Measurements from ENCODE around the gene MARCHF10. TPM values are rescaled to one million over a fixed set of nuclear protein-coding genes. Genes with fewer than 3 reads are reported as not detected.

MARCHF10 gene
- total RNA-seq, 1 experiment from 2014 or later: not detected

GRCh38 chr17:62794666-62794971 is 13.5 kb downstream of the MARCHF10 start:
- Histone ChIP-seq H3K79me2 (ENCODE audit: insufficient read depth, low read length) (no peaks in the 10 kb centered on the region), H3K9me2 (ENCODE audit: insufficient read depth) (no peaks in the 10 kb centered on the region), H2AFZ (ENCODE audit: low read depth, low read length, poor library complexity, severe bottlenecking) (no peak overlapping the region), H4K20me1 (ENCODE audit: insufficient read depth) (no peaks in the 10 kb centered on the region), H3K36me3 (ENCODE audit: control insufficient read depth in 1 of 2, insufficient read depth in 2 of 2, low read length in 2 of 2) (no peaks in the 10 kb centered on the region), H3K4me1 (ENCODE audit: control insufficient read depth in 1 of 2, insufficient read depth in 2 of 2, low read length in 2 of 2) (peaks cover 6 to 24% of the 10 kb centered on the region in 2 experiments), H3K4me3 (replicated peaks in 1 of 2; ENCODE audit: low read depth in 1 of 2, low read length in 2 of 2) (no peak overlapping the region), H3K4me2 (ENCODE audit: low read length) (no peak overlapping the region), H3K9me3 (ENCODE audit: control insufficient read depth in 1 of 2, insufficient read depth in 1 of 2, low read depth in 1 of 2, low read length in 2 of 2) (no peaks in the 10 kb centered on the region), H3K27ac (ENCODE audit: low read depth, low read length) (no peak overlapping the region), H3K9ac (ENCODE audit: low read length) (no peak overlapping the region), H3K27me3 (ENCODE audit: insufficient read depth, low read length) (no peaks in the 10 kb centered on the region)
- TF ChIP-seq EZH2phosphoT487 (IDR thresholded peaks at IDR 0.05; ENCODE audit: borderline replicate concordance): no peak
- no peak for TF ChIP-seq MAX (IDR thresholded peaks at IDR 0.05)
- no peak for TF ChIP-seq CTCF (IDR thresholded peaks at IDR 0.05 in 2 of 3, conservative IDR thresholded peaks at IDR 0.05 in 1 of 3; ENCODE audit: borderline replicate concordance in 1 of 3, insufficient read depth in 1 of 3, low read depth in 2 of 3, low read length in 2 of 3)
- TF ChIP-seq EZH2 (IDR thresholded peaks at IDR 0.05): no peak
- no peak for TF ChIP-seq RAD21 (IDR thresholded peaks at IDR 0.05; ENCODE audit: low read depth)
- TF ChIP-seq ELF1 (IDR thresholded peaks at IDR 0.05; ENCODE audit: borderline replicate concordance, low read depth): no peak
- POLR2A ChIA-PET: no interaction called here
- no TSS peak for BruUV-seq (replicated peaks)
- CTCF ChIA-PET: no interaction called here
- no peak for DNase-seq (ENCODE audit: low read depth, low spot score)
- RAD21 ChIA-PET (ENCODE audit: low non-redundant PET in 1 of 2, low total read pairs in 2 of 2, uncharacterized antibody in 2 of 2, unreplicated experiment in 2 of 2): no interaction called here
- no peak for ATAC-seq
- intact Hi-C loops (cut with micrococcal nuclease): no loop called here

GRCh38 chr17:62793919-62794665 is 14.0 kb downstream of the MARCHF10 start:
- DNase-seq (ENCODE audit: low read depth, low spot score) (no peak), ATAC-seq (no peak)
- CTCF ChIA-PET: no interaction called here
- no peak overlapping the region for H2AFZ ChIP-seq (ENCODE audit: low read depth, low read length, poor library complexity, severe bottlenecking)
- no peak overlapping the region for H3K27ac ChIP-seq (ENCODE audit: low read depth, low read length)
- no peak overlapping the region for H3K4me2 ChIP-seq (ENCODE audit: low read length)
- BruUV-seq (replicated peaks): no TSS peak
- POLR2A ChIA-PET: no interaction called here
- no peaks in the 10 kb centered on the region for H3K27me3 ChIP-seq (ENCODE audit: insufficient read depth, low read length)
- H3K9me2 ChIP-seq (ENCODE audit: insufficient read depth): no peaks in the 10 kb centered on the region
- intact Hi-C loops (cut with micrococcal nuclease): no loop called here
- H3K79me2 ChIP-seq (ENCODE audit: insufficient read depth, low read length): no peaks in the 10 kb centered on the region
- H3K36me3 ChIP-seq (ENCODE audit: control insufficient read depth in 1 of 2, insufficient read depth in 2 of 2, low read length in 2 of 2): no peaks in the 10 kb centered on the region
- H4K20me1 ChIP-seq (ENCODE audit: insufficient read depth): no peaks in the 10 kb centered on the region
- no peak overlapping the region for H3K4me3 ChIP-seq (replicated peaks in 1 of 2; ENCODE audit: low read depth in 1 of 2, low read length in 2 of 2)
- RAD21 ChIA-PET (ENCODE audit: low non-redundant PET in 1 of 2, low total read pairs in 2 of 2, uncharacterized antibody in 2 of 2, unreplicated experiment in 2 of 2): no interaction called here
- peaks cover 6 to 24% of the 10 kb centered on the region in 2 experiments for H3K4me1 ChIP-seq (ENCODE audit: control insufficient read depth in 1 of 2, insufficient read depth in 2 of 2, low read length in 2 of 2)
- H3K9ac ChIP-seq (ENCODE audit: low read length): no peak overlapping the region
- H3K9me3 ChIP-seq (ENCODE audit: control insufficient read depth in 1 of 2, insufficient read depth in 1 of 2, low read depth in 1 of 2, low read length in 2 of 2): no peaks in the 10 kb centered on the region
- TF ChIP-seq TCF7L2 (IDR thresholded peaks at IDR 0.05; ENCODE audit: borderline replicate concordance, extremely low read depth, insufficient read depth, insufficient read length): no peak
- no peak for TF ChIP-seq REST (IDR thresholded peaks at IDR 0.05; ENCODE audit: low read depth)
- TF ChIP-seq CEBPB (IDR thresholded peaks at IDR 0.05; ENCODE audit: low read depth): no peak
- TF ChIP-seq CTCF (IDR thresholded peaks at IDR 0.05 in 2 of 3, conservative IDR thresholded peaks at IDR 0.05 in 1 of 3; ENCODE audit: borderline replicate concordance in 1 of 3, insufficient read depth in 1 of 3, low read depth in 2 of 3, low read length in 2 of 3): no peak
- no peak for TF ChIP-seq ZFX (IDR thresholded peaks at IDR 0.05)
- TF ChIP-seq ZNF274 (IDR thresholded peaks at IDR 0.05; ENCODE audit: low read depth, low read length): no peak
